Skeletal muscle cell (primary cell): ENCODE measurements around the gene CNTF.
"Not testable (repeated sequence)": the region's sequence is repeated elsewhere in the genome, so short reads cannot be mapped to it uniquely, and the experiment has no call there.

Experiments
- DNase-seq: peaks from one replicate; pipeline ENCODE4 v3.0.0-alpha.2; 2010; ENCODE audit warnings: low read depth
- H3K4me3 ChIP-seq: 2 replicates; pipeline ENCODE4 v1.5.1; 2011; ENCODE audit warnings: low read depth, mild to moderate bottlenecking, control low read depth, low read length, moderate library complexity

Gene CNTF, protein sequence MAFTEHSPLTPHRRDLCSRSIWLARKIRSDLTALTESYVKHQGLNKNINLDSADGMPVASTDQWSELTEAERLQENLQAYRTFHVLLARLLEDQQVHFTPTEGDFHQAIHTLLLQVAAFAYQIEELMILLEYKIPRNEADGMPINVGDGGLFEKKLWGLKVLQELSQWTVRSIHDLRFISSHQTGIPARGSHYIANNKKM

DNA sequence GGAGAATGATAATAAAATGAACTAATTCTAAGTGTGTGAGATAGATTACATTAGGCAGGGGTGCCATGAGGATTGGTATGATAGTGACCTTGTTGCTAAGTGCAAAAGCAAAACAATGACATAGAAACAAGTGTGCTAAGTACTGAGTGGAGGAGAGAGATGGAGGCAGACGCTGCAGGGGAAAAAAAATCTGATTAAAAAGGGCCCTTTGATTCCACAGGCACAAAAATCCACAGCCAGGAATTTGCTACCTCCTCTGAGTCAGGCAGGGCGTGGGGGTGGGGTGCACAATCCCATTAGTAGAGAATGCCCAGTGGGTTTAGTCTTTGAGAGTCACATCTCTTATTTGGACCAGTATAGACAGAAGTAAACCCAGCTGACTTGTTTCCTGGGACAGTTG, at the start of gene CNTF:
TSS of gene CNTF (plus strand) at position 322 of the 400 bp plus-strand sequence. CDS start 88 bp downstream, outside the sequence.
- no peak within 1 kb of the TSS for H3K4me3 ChIP-seq
- DNase-seq, result no peak

GRCh38 chr11:58572906-58573305, 49.6 kb upstream of the CNTF start:
- H3K4me3 ChIP-seq, DNase-seq: not testable (repeated sequence)

DNA sequence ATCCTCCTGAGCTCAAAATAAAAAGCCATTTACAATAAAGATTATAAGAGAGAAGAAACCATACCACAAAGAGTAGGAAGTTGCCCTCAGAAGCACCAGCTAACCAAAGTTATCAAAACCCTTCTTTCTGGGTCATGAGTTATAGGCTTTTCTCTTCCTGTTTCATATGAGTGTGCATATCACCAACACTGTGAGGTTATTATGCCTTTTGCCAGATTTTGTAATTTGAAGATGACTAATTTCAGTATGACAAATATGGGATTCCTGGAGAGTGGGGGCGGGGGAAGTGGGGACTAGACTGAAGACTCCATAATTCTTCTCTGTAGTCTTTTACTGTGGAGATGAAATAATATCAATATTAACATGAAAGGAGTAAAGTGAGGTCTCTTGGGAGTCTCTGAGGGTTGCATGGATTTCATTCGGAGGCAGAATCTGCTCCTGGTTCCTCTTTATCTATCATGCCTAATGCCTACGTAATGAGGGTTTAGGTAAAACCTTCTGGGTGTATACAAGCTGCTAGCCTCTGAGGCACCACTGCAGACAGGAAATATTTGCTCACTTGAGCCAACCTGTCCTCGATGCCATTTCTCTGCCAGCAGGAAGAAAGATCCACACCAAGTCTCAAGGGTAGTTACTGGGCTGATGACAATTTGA, 48.9 kb upstream of the CNTF start:
- H3K4me3 ChIP-seq, result no peak overlapping the region
- DNase-seq, result peak; percentile 56

GRCh38 chr11:58574881-58575280, 47.6 kb upstream of the CNTF start:
- DNase-seq, result no peak
- H3K4me3 ChIP-seq, result no peak overlapping the region

GRCh38 chr11:58575377-58576020, 47.0 kb upstream of the CNTF start, which contains the start of gene LPXN:
TSS of gene LPXN (minus strand) at chr11:58575856. CDS start at chr11:58575772, 84 bp downstream.
- H3K4me3 ChIP-seq, result peak within 1 kb of the TSS; percentile 95
- DNase-seq, result no peak

- H3K4me3 ChIP-seq, result peak overlapping the region; percentile 95
- DNase-seq, result no peak
Observed at GRCh38 chr11:58576887-58577471, 45.5 kb upstream of the CNTF start.

DNA sequence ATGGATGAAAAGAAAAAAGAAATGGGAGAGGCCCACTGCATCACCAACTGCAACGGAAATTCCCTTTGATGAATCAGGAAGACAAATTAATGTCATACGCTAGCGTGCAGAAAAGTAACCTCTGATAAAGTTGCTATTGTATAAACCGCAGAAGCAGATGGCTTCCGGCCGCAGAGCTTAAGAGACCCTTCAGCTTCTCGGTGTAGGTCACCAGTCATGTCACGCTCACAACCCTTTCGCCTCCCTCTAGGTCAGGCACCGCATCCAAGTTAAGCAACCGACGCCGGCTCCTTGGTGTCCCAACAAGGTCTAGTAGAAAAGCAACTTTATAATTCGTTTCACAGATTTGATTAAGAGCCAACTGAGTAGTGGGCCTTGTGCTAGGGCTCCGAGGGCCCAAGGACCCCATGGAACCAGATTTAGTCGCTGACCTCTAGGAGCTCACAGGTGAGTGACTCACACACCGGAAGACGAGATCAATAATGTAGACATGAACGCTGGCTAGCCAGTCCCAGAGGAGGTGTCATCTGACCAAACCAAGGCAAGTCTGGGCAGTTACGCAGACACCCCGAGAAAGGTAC, 44.8 kb upstream of the CNTF start:
- peak; percentile 56 for DNase-seq

DNA sequence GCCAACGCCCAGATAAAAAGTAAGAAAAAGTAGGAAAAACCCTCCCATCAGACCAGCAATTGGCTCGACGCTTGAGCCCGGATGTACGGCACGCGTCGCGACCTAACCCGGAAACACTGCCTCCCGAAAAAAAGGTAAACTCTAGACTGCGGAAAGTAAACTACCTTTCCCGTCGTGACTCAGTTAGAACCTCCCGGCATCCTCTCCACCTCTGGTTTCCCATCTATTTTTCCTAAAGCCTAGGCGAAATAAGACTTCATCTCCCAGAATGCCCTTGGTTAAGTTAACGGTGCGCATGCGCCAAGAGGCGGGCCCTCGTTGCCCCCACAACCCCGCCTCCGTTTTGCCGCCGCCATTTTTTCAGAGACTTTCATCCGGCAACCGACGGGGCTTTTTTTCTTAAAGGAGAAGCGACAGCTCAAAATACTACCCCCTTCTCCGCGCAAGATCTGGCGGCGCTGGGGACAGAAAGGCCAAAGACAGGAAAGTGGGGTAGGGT, 44.3 kb upstream of the CNTF start:
- DNase-seq, result peak; percentile 95
- peak overlapping the region; percentile 95 for H3K4me3 ChIP-seq

More for the DNA sequence above, 44.8 kb upstream of the CNTF start:
- H3K4me3 ChIP-seq, result peak overlapping the region; percentile 95

- peak; percentile 95 for DNase-seq
- peak within 1 kb of the TSS; percentile 95 for H3K4me3 ChIP-seq
Observed at GRCh38 chr11:58578635-58579191, 43.8 kb upstream of the CNTF start, which contains the start of gene ZFP91. TSS of gene ZFP91 (plus strand) at chr11:58579063. CDS start at chr11:58579282, 219 bp downstream.

DNA sequence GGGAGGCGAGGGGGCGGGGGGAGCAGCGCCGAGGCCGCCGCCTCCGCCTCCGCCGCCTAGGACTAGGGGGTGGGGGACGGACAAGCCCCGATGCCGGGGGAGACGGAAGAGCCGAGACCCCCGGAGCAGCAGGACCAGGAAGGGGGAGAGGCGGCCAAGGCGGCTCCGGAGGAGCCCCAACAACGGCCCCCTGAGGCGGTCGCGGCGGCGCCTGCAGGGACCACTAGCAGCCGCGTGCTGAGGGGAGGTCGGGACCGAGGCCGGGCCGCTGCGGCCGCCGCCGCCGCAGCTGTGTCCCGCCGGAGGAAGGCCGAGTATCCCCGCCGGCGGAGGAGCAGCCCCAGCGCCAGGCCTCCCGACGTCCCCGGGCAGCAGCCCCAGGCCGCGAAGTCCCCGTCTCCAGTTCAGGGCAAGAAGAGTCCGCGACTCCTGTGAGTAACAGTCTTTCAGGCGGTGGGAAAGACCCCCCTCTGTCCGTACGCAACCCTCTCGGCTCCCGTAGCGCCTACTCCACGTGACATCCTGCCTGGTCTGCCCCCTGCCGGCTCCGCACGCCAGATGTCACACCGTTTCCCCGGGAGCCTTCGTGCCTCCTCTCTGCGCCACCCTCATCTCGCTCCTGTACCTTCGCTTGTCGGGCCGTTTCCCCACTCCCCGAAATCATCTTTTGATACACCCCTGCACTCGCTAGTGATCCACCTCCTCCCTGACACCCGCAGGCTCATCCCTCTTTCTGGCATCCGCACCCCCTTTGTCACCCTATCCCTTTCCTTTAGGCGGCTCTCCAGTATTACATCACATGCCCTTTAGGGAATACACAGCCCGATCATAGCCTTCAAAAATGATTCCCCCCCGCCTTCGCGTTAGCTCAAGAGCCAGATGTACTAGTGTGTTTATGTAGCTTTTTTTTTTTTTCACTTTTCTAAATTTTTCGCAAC, 43.0 kb upstream of the CNTF start:
- H3K4me3 ChIP-seq, result peak overlapping the region; percentile 95
- DNase-seq, result peak; percentile 77

- DNase-seq, result no peak
- H3K4me3 ChIP-seq, result peak overlapping the region; percentile 95
Observed at GRCh38 chr11:58580311-58580710, 42.2 kb upstream of the CNTF start.

DNA sequence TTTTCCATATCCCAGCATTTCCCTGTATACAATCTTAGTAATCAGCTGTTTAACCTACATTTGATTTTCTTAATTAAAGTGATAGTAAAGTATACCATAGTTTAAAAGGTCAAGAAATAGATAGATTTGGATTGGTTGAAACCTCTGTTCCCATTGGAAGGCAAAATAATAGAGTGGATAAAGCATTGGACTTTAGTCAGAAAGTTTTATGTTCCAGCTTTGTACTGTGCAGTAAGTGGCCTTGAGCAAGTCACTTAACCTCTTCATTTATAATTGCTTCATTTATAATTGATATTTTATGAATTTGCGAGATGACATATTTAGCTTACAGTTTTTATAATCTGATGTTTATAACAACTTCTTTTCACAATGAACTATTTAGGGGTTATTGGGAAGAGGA, 40.0 kb upstream of the CNTF start:
- H3K4me3 ChIP-seq, result no peak overlapping the region
- DNase-seq, result no peak

DNA sequence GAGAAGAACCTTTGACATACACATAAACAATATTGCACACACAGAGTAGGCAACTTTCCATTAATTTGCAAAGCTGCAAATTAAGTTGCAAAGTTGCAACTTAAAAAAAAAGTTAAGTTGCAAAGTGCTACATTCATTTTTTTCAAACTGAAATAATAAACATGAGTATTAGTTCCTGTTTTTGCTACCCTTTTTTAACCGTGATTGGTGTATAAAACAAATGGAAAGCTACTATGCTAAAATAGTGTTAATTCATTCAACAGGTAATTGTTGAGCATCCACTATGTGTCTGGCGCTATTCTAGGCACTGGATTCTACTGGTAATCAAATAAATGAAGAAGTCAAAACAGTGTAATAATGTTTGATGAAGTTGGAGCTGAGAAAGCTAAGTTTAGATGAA, 35.5 kb upstream of the CNTF start:
- no peak overlapping the region for H3K4me3 ChIP-seq
- DNase-seq, result no peak

DNA sequence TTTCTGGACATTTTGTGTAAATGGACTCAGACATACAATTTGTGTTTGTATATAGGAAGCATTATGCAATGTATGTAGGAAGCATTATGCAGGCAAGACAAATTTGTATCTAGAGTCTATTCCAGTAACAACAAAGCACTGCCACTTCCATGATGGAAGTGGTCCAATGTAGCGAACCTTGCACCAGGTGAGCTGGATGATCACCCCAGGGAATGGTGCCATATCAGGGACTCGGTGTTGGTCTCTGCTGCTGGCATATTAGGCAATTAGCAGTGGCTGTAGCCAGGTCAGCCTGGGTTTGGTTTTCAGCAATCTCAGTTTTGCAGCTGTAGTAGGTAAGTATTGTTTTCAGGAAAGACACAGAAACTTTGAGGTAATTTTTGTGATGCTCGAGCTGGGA, 30.8 kb upstream of the CNTF start:
- no peak for DNase-seq
- H3K4me3 ChIP-seq, result no peak overlapping the region

DNA sequence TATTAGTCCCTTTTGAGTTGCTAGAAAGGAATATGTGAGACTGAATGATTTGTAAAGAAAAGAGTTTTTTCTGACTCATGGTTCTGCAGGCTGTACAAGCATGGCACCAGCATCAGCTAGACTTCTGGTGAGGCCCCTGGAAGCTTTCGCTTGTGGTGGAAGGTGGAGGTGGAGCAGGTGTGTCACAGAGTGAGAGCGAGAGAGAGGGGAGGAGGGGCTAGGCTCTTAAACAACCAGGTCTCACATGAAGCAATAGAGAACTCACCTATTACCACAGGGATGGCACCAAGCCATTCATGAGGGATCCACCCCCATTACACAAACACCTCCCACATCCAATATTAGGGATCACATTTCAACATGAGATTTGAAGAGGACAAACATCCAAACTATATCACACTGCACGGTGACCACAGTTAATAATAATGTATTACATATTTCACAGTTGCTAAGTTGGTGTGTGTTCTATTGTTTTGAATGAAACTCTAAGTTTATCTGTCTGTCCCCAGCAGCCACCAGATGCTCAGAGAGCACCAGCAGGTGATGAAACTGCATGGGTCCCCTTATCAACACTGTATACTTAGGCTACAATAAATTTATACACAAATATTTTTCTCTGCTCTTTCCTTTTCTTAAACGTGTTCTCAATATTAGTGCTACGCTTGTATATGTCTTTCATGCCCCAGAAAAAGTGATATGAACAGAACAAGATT, 29.5 kb upstream of the CNTF start:
- no peak for DNase-seq

DNA sequence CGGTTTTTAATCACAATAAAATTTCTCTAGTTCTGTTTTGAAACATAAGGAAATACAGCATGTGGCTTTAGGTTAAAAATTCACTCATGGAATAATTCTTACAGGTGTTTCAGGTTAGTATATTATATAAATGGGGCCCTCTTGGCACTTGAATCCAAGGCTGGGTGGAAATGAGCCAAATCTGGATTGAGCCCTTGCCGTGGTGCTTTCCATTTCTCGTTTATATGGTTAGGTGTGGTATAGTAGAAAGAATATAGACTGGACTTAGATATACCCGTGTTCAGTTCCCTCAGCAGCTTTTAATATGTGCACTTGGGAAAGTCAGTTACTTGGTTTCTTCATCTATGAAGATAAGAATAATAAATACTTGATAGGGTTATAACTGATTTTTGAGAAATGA, 27.6 kb upstream of the CNTF start:
- no peak overlapping the region for H3K4me3 ChIP-seq
- no peak for DNase-seq

More for the DNA sequence above, 29.5 kb upstream of the CNTF start:
- no peak overlapping the region for H3K4me3 ChIP-seq

GRCh38 chr11:58596621-58597020, 25.8 kb upstream of the CNTF start:
- no peak for DNase-seq

More at GRCh38 chr11:58596621-58597020, 25.8 kb upstream of the CNTF start:
- H3K4me3 ChIP-seq, result no peak overlapping the region
